GM21786 (cell line): ENCODE data around the gene CTXN1.
"Not testable (repeated sequence)": the region's sequence is repeated elsewhere in the genome, so short reads cannot be mapped to it uniquely, and the experiment has no call there.

Experiments used
- ATAC-seq: cut with Tn5 transposase; IDR thresholded peaks from one replicate; pipeline ENCODE4 v1.9.1; 2021; ENCODE audit not compliant: unreplicated experiment

Gene CTXN1

GRCh38 chr19:7926727-7927604, 1.0 kb upstream of the CTXN1 start:
- ATAC-seq = no peak

GRCh38 chr19:7925171-7925851, 624 bp downstream of the CTXN1 start:
- ATAC-seq = no peak

GRCh38 chr19:7924651-7925170, 1.2 kb downstream of the CTXN1 start:
- ATAC-seq = no peak

- no peak for ATAC-seq
Measured at GRCh38 chr19:7924241-7924640, 1.7 kb downstream of the CTXN1 start.

DNA sequence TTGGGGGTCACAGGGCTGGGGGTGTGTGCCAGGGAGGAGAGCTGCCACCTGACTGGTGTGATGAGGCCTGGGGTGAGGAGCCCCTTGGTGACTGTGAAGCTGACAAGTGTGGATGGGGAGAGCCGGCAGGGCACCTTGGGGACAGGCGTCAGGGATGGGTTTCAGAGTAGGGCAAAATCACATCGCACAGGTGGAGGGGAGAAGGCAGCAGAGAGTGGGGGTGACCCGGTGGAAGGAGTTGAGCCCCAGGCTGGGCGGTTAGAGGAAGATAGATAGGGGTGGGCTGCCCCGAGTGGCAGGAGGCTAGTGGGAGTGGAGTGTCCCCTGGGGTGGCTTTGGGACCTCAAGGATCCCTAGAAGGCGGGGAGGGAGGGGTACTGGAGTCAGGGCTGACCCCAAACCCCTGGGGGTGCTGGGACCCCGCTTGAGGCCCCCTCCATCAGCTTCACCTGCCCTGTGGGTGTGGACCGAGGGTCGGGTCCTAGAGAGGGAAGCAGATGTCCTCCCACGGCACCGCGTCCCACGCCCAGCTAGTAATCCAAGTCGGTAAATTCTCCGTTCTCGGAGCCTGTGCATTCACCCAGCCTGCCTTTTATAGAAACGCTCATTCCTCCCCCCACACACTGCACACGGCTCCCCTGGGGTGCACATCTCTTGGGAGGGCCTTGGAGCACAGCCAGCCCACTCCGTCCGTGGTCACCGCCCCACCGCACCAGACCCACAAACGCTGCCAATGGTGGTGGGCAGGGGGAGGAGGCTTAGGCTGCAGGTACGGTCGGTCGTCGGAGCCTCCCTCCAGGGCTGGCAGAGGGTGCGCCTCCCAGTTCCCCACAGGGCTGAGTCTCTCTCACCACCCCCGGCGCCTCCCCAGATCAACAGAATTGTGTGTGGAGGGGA, 2.4 kb downstream of the CTXN1 start:
- no peak for ATAC-seq

GRCh38 chr19:7922836-7923195, 3.1 kb downstream of the CTXN1 start:
- no peak for ATAC-seq

DNA sequence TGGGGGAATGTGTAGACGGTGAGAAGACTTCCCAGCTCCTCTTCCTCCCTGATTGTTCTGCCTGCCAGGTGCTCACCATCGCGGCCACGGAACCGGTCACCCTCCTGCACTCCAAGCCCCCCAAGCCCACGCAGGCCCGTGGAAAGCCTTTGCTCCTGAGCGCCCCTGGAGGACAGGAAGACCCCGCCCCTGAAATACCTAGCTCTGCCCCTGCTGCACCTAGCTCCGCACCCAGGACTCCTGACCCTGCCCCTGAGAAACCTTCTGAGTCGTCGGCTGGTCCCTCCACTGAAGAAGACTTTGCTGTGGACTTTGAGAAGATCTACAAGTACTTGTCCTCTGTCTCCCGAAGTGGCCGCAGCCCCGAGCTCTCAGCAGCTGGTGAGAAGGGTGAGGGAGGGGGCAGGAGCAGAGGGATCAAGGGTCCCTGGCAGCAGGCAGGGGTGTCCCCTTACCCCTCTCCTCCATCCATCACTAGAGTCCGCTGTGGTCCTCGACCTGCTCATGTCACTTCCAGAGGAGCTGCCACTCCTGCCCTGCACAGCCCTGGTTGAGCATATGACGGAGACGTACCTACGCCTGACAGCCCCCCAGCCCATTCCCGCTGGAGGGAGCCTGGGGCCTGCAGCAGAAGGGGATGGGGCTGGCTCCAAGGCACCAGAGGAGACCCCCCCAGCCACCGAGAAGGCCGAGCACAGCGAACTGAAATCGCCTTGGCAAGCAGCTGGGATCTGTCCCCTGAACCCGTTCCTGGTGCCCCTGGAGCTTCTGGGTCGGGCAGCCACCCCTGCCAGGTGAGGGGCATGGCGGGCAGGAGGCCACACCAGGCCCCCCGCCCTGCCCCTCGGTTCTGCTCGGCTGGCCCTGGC, 3.7 kb downstream of the CTXN1 start:
- no peak for ATAC-seq

DNA sequence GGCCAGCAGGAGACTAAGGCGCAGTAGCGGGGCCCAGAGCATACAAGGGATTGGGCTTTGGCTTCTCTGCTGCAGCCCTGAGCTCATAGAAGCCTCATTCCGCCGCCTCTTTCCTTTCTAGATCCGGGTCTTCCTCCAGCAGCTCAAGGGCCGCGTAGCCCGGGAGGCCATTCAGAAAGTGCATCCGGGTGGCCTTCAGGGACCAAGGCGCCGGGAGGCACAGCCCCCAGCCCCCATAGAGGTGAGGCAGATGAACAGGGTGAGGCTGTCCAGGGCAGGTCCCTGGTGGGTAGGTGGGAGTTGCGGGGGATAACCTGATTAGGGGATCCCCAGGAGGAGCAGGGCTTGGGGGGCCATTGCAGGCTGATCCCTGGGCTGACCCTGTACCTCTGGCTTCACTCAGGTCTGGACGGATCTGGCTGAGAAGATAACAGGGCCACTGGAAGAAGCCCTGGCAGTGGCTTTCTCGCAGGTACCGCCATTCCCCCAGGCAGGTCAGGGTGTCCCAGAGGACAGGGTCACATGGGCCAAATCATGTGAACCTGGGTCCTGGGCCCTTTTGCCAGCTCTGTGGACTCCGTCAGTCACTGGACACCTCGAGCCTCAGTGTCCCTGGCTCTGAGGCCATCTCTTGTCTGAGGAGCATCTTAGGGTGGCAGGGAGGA, 4.5 kb downstream of the CTXN1 start:
- no peak for ATAC-seq

DNA sequence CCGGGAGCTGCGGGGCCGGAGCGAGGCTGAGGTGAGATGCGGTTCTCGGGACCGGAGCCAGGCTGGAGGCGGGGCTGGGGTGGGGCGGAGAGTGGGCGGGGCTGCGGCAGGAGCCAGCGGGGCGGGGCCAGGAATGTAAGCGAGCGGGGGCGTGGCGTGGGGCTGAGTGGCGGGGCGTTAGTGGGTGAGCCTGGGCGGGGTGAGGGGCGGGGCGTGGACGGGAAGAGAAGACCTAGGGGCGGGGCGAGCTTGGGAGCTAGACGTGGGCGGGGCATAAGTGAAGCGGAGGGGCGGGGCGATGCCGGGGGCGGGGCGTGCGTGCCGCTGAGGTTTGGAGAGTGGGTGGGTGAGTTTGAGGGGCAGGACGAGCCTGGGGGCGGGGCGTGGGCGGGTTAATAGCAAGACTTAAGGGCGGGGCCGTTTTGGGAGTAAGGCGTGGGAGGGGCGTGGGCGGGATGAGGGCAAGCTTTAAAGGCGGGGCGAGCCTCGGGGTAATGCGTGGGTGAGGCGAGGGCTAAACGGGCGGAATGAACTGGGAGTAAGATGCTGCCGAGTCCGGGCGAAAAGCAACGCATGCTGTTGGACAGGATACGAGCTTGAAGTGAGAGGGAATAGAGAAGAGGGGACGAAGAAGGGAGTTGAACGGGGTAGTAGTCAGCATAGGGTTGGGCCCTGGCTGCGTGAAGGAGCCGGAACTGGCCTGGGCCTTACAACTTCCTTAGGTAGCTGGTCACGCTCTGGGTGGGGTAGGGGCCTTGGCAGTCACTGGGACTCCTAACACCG, 5.2 kb downstream of the CTXN1 start:
- ATAC-seq = no peak

DNA sequence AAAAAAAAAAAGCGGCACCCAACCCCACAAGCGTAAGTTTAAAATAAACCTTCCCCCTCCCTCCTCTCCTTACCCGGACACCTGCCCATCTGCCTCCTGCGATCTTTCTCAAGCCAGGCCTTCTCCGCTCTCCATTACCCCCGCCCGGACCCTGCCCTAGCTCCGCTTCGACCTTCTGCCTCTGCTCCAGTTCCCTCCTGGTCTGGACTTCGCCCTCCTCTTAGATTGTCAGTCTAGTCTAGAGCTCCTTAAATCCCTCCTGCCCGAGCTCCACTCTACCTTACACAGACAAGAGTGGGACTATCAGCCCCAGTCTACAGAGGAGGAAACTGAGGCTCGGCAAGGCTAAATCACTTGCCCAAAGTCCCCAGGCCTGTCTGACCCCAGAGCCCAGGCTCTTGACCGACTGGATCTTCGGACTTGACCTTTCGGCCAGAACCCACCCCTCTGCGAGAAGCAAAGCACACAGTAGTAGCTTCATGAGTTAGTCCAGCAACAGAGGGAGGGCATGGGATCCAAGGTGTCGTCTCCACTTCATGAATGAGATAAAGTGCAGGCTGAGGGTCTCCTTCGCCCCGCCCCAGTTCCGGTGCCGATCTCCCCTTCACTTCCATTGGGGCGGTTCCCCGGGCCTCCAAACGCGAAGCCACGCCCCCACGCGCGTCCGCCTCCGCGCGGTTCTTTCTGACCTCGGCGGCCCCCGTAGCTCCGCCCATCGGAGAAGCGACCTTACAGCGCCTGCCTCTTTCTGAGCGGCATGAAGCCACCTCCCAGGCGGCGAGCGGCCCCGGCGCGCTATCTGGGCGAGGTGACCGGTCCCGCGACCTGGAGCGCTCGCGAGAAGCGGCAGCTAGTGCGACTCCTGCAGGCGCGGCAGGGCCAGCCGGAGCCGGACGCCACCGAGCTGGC, 6.1 kb downstream of the CTXN1 start, which contains the start of gene SNAPC2:
Gene SNAPC2, plus strand, starts transcription at position 729 of the 909 bp plus-strand sequence. Its CDS starts 29 bp downstream, at position 758.
- ATAC-seq = no peak

GRCh38 chr19:7918615-7919421, 7.1 kb downstream of the CTXN1 start:
- ATAC-seq = no peak

GRCh38 chr19:7918062-7918614, 7.8 kb downstream of the CTXN1 start:
- ATAC-seq = not testable (repeated sequence)

DNA sequence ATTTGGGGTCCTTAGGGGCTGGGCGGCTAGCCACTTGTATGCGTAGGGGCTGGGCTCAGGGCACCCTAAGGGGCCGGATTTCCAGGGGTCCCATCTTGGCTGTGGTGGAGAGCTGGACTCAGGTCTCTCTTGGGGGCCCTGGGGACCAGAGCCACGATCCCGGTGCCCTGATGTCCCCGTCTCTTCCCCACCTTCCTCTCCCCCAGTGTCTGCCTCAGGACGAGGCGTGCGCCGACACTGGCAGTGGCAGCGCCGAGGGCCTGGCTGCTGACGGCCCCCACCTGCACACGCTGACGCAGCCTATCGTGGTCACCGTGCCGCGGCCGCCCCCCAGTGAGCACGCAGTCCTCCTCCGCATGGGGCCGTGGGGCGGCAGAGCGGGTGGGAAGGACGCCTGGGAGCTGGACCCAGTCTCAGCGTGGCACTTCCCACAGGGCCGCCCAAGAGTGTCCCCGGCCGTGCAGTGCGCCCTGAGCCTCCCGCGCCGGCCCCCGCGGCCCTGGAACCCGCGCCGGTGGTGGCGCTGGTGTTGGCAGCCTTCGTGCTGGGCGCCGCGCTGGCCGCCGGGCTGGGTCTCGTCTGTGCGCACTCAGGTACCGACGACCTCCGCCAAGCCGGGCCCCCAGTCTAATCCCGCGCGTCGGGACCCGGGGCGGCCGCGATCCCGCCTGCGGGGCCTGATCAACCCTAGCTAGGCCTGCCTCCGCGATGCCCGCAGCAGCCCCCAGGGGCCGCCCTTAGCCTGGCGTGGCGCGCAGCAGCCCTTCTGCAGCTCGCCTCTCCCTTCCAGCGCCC, 8.5 kb downstream of the CTXN1 start:
- no peak for ATAC-seq

- no peak for ATAC-seq
Measured at GRCh38 chr19:7916955-7917266, 9.0 kb downstream of the CTXN1 start.

DNA sequence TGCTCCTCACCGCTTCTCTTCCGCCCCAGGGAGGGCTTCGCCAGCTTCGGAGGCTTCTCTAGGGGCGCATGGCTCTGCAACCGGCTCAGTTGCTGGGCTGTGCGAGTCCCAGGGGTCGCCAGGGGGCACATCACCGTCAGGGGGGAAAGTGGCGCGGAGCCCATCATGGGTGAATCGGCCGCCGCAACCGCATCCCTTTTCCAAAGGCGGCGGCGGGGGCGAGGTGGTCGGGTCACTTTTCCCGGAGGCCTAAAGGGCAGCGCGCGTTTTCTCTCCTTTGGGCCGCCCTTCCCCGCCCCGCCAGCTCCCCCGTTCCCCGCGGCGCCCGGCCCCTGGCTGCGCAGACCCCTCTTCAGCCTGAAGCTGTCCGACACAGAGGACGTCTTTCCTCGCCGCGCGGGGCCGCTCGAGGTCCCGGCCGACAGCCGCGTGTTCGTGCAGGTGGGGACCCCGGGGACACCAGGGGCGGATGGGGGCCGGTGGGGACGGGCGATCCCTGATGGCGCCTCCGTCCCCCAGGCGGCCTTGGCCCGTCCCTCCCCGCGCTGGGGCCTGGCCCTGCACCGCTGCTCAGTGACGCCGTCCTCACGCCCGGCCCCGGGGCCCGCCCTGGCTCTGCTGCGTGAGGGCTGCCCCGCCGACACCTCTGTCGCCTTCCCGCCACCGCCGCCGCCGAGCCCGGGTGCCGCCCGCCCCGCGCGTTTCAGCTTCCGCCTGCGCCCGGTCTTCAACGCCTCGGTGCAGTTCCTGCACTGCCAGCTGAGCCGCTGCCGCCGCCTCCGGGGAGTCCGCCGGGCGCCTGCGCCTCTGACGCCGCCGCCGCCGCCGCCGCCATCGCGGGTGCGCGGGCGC, 9.6 kb downstream of the CTXN1 start:
- ATAC-seq = no peak
